ENCODE results near the gene RPLP2. TPM values are rescaled to one million over a fixed set of nuclear protein-coding genes. Genes with fewer than 3 reads are reported as not detected.

Gene RPLP2
- total and polyA plus RNA-seq, 4 donors = 441 to 2,648 (median 1,513) TPM

DNA sequence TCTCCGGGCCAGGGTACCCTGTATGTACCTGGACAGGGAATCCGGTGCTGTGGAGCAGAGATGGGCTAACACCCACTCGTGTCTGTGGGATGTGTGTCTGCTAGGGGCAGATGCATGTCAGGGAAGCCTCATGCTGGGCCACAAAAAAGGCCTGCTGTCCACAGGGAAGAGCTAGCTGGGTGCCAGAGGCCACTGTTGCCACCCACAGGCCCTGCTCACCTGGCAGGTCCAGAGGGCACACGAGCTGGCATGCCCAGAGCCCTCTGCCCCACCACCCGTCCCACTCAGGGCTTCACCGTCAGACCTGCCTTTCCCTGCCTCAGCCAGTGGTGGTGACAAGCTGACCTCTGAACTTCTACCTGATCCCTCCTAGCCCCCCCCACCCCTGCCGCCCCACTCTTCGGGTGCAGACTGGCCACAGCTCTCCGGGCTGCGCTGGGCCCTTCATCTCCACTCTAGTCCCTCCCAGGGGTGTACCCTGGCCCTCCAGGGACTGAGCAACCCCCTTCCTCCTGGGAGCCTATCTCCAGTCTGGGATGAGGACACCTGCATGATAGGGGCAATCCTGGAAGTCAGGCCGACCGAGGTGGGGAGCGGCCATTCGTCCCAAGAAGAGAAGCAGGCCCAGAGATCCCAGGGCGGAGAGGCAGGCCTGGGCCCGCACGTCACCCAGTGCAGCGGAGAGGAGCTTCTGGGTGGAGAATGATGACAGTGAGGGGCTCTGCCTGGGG lies 13.0 kb upstream of the RPLP2 start:
- no peaks in the 10 kb centered on the region for H3K9me3 ChIP-seq (ENCODE audit: control insufficient read depth in 4 of 4, insufficient read depth in 3 of 4, low read length in 3 of 4)
- H3K9ac ChIP-seq (ENCODE audit: insufficient read depth in 1 of 2, low read length in 2 of 2) = peak overlapping the region in 1 of 2 donors; percentile 87
- 22 to 32% methylated on average over 18 of the region's 18 CpGs for WGBS, 2 donors
- H3K4me3 ChIP-seq = peak overlapping the region; percentile 48
- DNase-seq = no peak
- H3K27ac ChIP-seq (ENCODE audit: low read depth in 1 of 2, low read length in 1 of 2) = peak overlapping the region; percentile 17 to 83
- H3K27me3 ChIP-seq (ENCODE audit: control insufficient read depth in 3 of 3, insufficient read depth in 3 of 3, low read length in 2 of 3) = no peaks in the 10 kb centered on the region
- peaks cover 0 to 36% (median 6%) of the 10 kb centered on the region in 4 donors for H3K36me3 ChIP-seq (ENCODE audit: control insufficient read depth in 4 of 4, insufficient read depth in 4 of 4, low read length in 4 of 4)
- no peak for TF ChIP-seq CTCF (IDR thresholded peaks at IDR 0.05; ENCODE audit: control extremely low read depth, extremely low read depth)
- no peak for ATAC-seq (ENCODE audit: insufficient read depth, low FRiP score)
- peaks cover 0 to 22% (median 15%) of the 10 kb centered on the region in 5 donors for H3K4me1 ChIP-seq (ENCODE audit: control insufficient read depth in 5 of 5, insufficient read depth in 5 of 5, low read length in 5 of 5)

GRCh38 chr11:797296-798092 lies 12.3 kb upstream of the RPLP2 start:
- H3K27me3 ChIP-seq (ENCODE audit: control insufficient read depth in 3 of 3, insufficient read depth in 3 of 3, low read length in 2 of 3) = no peaks in the 10 kb centered on the region
- ATAC-seq (ENCODE audit: insufficient read depth, low FRiP score) (peak; percentile 60), DNase-seq (peak; percentile 89)
- H3K9ac ChIP-seq (ENCODE audit: insufficient read depth in 1 of 2, low read length in 2 of 2) = peak overlapping the region in 1 of 2 donors; percentile 8
- H3K36me3 ChIP-seq (ENCODE audit: control insufficient read depth in 4 of 4, insufficient read depth in 4 of 4, low read length in 4 of 4) = peaks cover 0 to 31% (median 6%) of the 10 kb centered on the region in 4 donors
- peak overlapping the region; percentile 48 for H3K4me3 ChIP-seq
- H3K4me1 ChIP-seq (ENCODE audit: control insufficient read depth in 5 of 5, insufficient read depth in 5 of 5, low read length in 5 of 5) = peaks cover 0 to 22% (median 15%) of the 10 kb centered on the region in 5 donors
- no peak for TF ChIP-seq CTCF (IDR thresholded peaks at IDR 0.05; ENCODE audit: control extremely low read depth, extremely low read depth)
- H3K27ac ChIP-seq (ENCODE audit: low read depth in 1 of 2, low read length in 1 of 2) = peak overlapping the region; percentile 17 to 83
- WGBS, 2 donors = 0% methylated on average over 42 to 57 of the region's 57 CpGs
- H3K9me3 ChIP-seq (ENCODE audit: control insufficient read depth in 4 of 4, insufficient read depth in 3 of 4, low read length in 3 of 4) = no peaks in the 10 kb centered on the region

GRCh38 chr11:798093-798713 lies 11.6 kb upstream of the RPLP2 start, which contains the start of gene SLC25A22:
TSS of gene SLC25A22 (minus strand) at chr11:798281. CDS start at chr11:795006, 3,275 bp downstream.
- WGBS, 2 donors = 4 to 7% methylated on average over 34 to 69 of the region's 69 CpGs
- peak within 1 kb of the TSS; percentile 17 to 83 for H3K27ac ChIP-seq (ENCODE audit: low read depth in 1 of 2, low read length in 1 of 2)
- peak within 1 kb of the TSS in 1 of 2 donors; percentile 8 for H3K9ac ChIP-seq (ENCODE audit: insufficient read depth in 1 of 2, low read length in 2 of 2)
- TF ChIP-seq CTCF (IDR thresholded peaks at IDR 0.05; ENCODE audit: control extremely low read depth, extremely low read depth) = peak; percentile 70
- H3K4me3 ChIP-seq = peak within 1 kb of the TSS; percentile 48
- DNase-seq (peak; percentile 78 to 88 (median 84)), ATAC-seq (ENCODE audit: insufficient read depth, low FRiP score) (peak; percentile 81)
- H3K36me3 ChIP-seq (ENCODE audit: control insufficient read depth in 4 of 4, insufficient read depth in 4 of 4, low read length in 4 of 4) = peaks cover 0 to 28% (median 5%) of the 10 kb centered on the region in 4 donors
- H3K4me1 ChIP-seq (ENCODE audit: control insufficient read depth in 5 of 5, insufficient read depth in 5 of 5, low read length in 5 of 5) = peaks cover 0 to 22% (median 15%) of the 10 kb centered on the region in 5 donors
- H3K27me3 ChIP-seq (ENCODE audit: control insufficient read depth in 3 of 3, insufficient read depth in 3 of 3, low read length in 2 of 3) = no peaks in the 10 kb centered on the region
- no peaks in the 10 kb centered on the region for H3K9me3 ChIP-seq (ENCODE audit: control insufficient read depth in 4 of 4, insufficient read depth in 3 of 4, low read length in 3 of 4)

Data from lung (tissue), 12 donors.